Activated naive CD4-positive, alpha-beta T cell treated with anti-CD3 and anti-CD28 coated beads, Interleukin-2, amount 50 U/mL, for 24 hours (primary cell): ENCODE results near the gene MYL6B.

ENCODE experiments used
- H3K27ac Mint-ChIP-seq: one replicate; pipeline ENCODE4 v1.8.0; 2021; ENCODE audit warnings: mild to moderate bottlenecking, mixed read lengths
- H3K27me3 Mint-ChIP-seq: one replicate; pipeline ENCODE4 v1.8.0; 2021; ENCODE audit warnings: mixed read lengths
- H3K36me3 Mint-ChIP-seq: one replicate; pipeline ENCODE4 v1.8.0; 2021; ENCODE audit warnings: mixed read lengths
- H3K4me1 Mint-ChIP-seq: one replicate; pipeline ENCODE4 v1.8.0; 2021; ENCODE audit warnings: mixed read lengths
- H3K4me3 Mint-ChIP-seq: one replicate; pipeline ENCODE4 v1.8.0; 2021; ENCODE audit warnings: mild to moderate bottlenecking, mixed read lengths
- H3K9me3 Mint-ChIP-seq: one replicate; pipeline ENCODE4 v1.8.0; 2021; ENCODE audit warnings: mixed read lengths

The MYL6B gene

GRCh38 chr12:56198836-56199235 is 46.4 kb downstream of the MYL6B start:
- no peaks in the 10 kb centered on the region for H3K27me3 Mint-ChIP-seq
- no peak overlapping the region for H3K27ac Mint-ChIP-seq
- no peak overlapping the region for H3K4me3 Mint-ChIP-seq
- H3K36me3 Mint-ChIP-seq = no peaks in the 10 kb centered on the region
- no peaks in the 10 kb centered on the region for H3K4me1 Mint-ChIP-seq
- no peaks in the 10 kb centered on the region for H3K9me3 Mint-ChIP-seq

- Mint-ChIP-seq H3K4me1 (peaks cover 4% of the 10 kb centered on the region), H3K27ac (peak overlapping the region; percentile 90), H3K9me3 (no peaks in the 10 kb centered on the region), H3K36me3 (peaks cover 4% of the 10 kb centered on the region), H3K4me3 (no peak overlapping the region), H3K27me3 (no peaks in the 10 kb centered on the region)
Measured at GRCh38 chr12:56202366-56202765, 50.0 kb downstream of the MYL6B start.

- Mint-ChIP-seq H3K27ac (peak overlapping the region; percentile 90), H3K27me3 (no peaks in the 10 kb centered on the region), H3K4me3 (no peak overlapping the region), H3K36me3 (peaks cover 4% of the 10 kb centered on the region), H3K4me1 (peaks cover 4% of the 10 kb centered on the region), H3K9me3 (no peaks in the 10 kb centered on the region)
Measured at GRCh38 chr12:56202838-56203237, 50.5 kb downstream of the MYL6B start.

GRCh38 chr12:56204275-56204674 is 51.9 kb downstream of the MYL6B start:
- Mint-ChIP-seq H3K36me3 (peaks cover 4% of the 10 kb centered on the region), H3K4me3 (no peak overlapping the region), H3K27me3 (no peaks in the 10 kb centered on the region), H3K27ac (peak overlapping the region; percentile 61), H3K4me1 (peaks cover 4% of the 10 kb centered on the region), H3K9me3 (no peaks in the 10 kb centered on the region)

- H3K36me3 Mint-ChIP-seq = peaks cover 4% of the 10 kb centered on the region
- H3K27me3 Mint-ChIP-seq = no peaks in the 10 kb centered on the region
- no peak overlapping the region for H3K27ac Mint-ChIP-seq
- H3K4me3 Mint-ChIP-seq = no peak overlapping the region
- H3K4me1 Mint-ChIP-seq = peaks cover 4% of the 10 kb centered on the region
- H3K9me3 Mint-ChIP-seq = no peaks in the 10 kb centered on the region
Measured at GRCh38 chr12:56205445-56205844, 53.1 kb downstream of the MYL6B start.

- H3K36me3 Mint-ChIP-seq = peaks cover 7% of the 10 kb centered on the region
- peak overlapping the region; percentile 25 for H3K27ac Mint-ChIP-seq
Measured at GRCh38 chr12:56206452-56207166, 54.2 kb downstream of the MYL6B start.

More at GRCh38 chr12:56206452-56207166, 54.2 kb downstream of the MYL6B start:
- Mint-ChIP-seq H3K27me3 (no peaks in the 10 kb centered on the region), H3K4me1 (peaks cover 4% of the 10 kb centered on the region), H3K9me3 (no peaks in the 10 kb centered on the region), H3K4me3 (no peak overlapping the region)
